Cardiac muscle cell (in vitro differentiated cells and primary cell): ENCODE results near the gene SP100. TPM values are rescaled to one million over a fixed set of nuclear protein-coding genes. Genes with fewer than 3 reads are reported as not detected.

Experiments used
- DNase-seq, 2 donors: peaks; one replicate each; pipeline versions ENCODE4 v3.0.0 to v3.0.0-alpha.2; 2010 to 2017; ENCODE audit warnings: low read depth in 1 of 2, low spot score in 1 of 2
- H3K27ac ChIP-seq: fragments of 200-600 bp; sonication (generic); 2 replicates; pipeline ENCODE4 v1.5.1; 2016
- H3K27me3 ChIP-seq: fragments of 200-600 bp; sonication (generic); 2 replicates; pipeline ENCODE4 v1.6.0; 2016; ENCODE audit warnings: control low read depth
- H3K36me3 ChIP-seq: fragments of 200-600 bp; sonication (generic); 2 replicates; pipeline ENCODE4 v1.5.1; 2016; ENCODE audit warnings: control low read depth
- H3K4me1 ChIP-seq: fragments of 200-600 bp; sonication (generic); 2 replicates; pipeline ENCODE4 v1.8.1; 2017; ENCODE audit warnings: low read depth, mild to moderate bottlenecking, mixed run types
- H3K4me3 ChIP-seq: fragments of 200-600 bp; sonication (generic); 2 replicates; pipeline ENCODE4 v1.5.1; 2016; ENCODE audit warnings: mild to moderate bottlenecking
- H3K9me3 ChIP-seq: fragments of 200-600 bp; sonication (generic); 2 replicates; pipeline ENCODE4 v1.5.1; 2017; ENCODE audit warnings: low read depth, mild to moderate bottlenecking, control low read depth
- CTCF ChIP-seq: IDR thresholded peaks from 2 replicates; pipeline ENCODE4 v1.5.1; 2012; ENCODE audit warnings: low read depth, mild to moderate bottlenecking, low read length
- polyA plus RNA-seq: library from polyadenylated mRNA; unstranded; fragments of >200 nt; fragmentation: Nextera tagmentation; extraction: Ambion mirVana; gene quantifications from 2 replicates; pipeline ENCODE4 v1.2.1, GENCODE V29; 2016
- total RNA-seq: library from RNA; depleted of rRNA; stranded (reverse); fragments of >200 nt; gene quantifications from 2 replicates; pipeline ENCODE4 v1.2.3, GENCODE V29; 2016

SP100 gene
- total and polyA plus RNA-seq, 2 experiments from 2014 or later = 2.0 TPM; not detected in 1

DNA sequence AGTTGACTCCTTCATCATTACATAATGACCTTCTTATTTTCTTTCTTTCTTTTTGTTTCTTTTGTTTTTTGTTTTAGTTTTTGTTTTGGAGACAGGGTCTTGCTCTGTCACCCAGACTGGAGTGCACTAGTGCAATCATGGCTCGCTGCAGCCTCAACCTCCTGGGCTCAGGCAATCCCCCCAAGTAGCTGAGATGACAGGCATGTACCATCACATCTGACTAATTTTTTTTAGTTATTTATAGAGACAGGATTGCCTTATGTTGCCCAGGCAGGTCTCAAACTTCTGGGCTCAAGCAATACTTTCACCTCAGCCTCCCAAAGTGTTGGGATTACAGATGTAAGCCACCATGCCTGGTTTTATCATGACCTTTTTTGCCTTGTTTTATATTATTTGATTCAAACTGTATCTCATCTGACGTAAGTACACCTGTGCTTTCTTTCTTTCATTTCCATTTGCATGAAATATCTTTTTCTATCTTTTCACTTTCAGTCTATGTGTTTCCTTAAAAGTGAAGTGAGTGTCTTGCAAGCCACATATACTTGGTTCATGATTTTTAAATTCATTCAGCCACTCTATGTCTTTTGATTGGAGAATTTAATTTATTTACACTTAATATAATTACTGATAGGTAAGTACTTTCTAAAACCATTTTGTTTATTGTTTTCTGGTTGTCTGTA, 39.1 kb downstream of the SP100 start:
- no peak overlapping the region for H3K4me3 ChIP-seq
- TF ChIP-seq CTCF = no peak
- H3K4me1 ChIP-seq = peaks cover 3% of the 10 kb centered on the region
- no peaks in the 10 kb centered on the region for H3K27me3 ChIP-seq
- no peaks in the 10 kb centered on the region for H3K9me3 ChIP-seq
- no peak overlapping the region for H3K27ac ChIP-seq
- no peaks in the 10 kb centered on the region for H3K36me3 ChIP-seq
- no peak for DNase-seq

DNA sequence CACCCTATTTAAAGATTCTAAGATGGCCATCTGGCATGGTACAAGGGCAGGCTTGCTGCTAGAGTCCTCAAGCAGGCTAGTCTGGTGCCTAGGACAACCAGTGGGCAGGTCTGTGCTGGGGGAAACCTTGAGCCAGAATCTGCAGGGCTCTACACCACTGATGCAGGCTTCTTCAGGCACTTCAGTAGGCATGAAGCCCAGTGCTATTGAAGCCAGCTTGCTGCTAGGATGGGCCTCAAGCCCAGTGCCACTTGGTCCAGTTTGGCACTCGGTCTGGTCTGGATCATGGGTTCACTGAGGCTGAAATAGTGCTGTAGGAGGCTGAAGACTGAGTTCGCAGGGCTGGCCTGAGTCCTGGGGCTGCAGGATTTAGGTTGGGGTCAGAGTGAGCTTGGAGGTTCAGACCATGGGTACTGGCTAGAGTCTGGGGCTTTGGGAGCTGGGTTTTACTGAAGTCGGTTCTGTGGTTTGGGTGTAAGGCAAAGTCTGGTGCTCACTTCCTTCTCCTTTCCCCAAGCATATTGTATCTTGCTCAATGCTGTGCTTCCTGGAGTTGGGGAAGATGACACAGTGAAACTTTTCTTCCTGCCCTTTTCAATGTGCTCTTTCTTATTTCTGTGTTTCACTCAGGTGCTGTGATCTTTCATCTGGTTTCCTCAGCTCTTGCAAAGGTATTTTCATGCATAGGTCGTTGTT, 41.2 kb downstream of the SP100 start:
- Histone ChIP-seq H3K9me3 (no peaks in the 10 kb centered on the region), H3K4me3 (no peak overlapping the region), H3K27ac (no peak overlapping the region), H3K27me3 (no peaks in the 10 kb centered on the region), H3K36me3 (no peaks in the 10 kb centered on the region), H3K4me1 (peaks cover 3% of the 10 kb centered on the region)
- DNase-seq = no peak
- TF ChIP-seq CTCF = no peak

DNA sequence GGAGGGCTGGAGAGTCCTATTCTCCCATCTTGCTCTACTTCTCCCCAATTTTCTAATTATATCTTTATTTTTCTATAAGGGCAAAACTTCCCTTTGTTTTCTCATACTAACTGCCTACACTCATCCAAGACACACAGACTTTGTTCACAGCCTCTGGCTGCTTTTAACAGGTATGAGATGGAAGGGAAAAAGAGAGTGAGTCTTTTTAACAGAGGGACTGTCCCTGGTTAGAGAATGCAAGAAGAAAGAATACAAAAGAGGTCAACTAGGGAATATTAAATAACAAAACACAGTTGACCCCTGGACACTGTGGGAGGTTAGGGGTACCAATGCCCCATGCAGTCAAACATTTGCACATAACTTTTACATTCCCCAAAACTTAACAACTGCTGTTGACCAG, 41.8 kb downstream of the SP100 start:
- H3K4me1 ChIP-seq = peaks cover 3% of the 10 kb centered on the region
- H3K9me3 ChIP-seq = no peaks in the 10 kb centered on the region
- no peaks in the 10 kb centered on the region for H3K27me3 ChIP-seq
- DNase-seq = no peak
- H3K27ac ChIP-seq = no peak overlapping the region
- TF ChIP-seq CTCF = no peak
- no peaks in the 10 kb centered on the region for H3K36me3 ChIP-seq
- no peak overlapping the region for H3K4me3 ChIP-seq

GRCh38 chr2:230459216-230459615, 43.2 kb downstream of the SP100 start:
- Histone ChIP-seq H3K36me3 (no peaks in the 10 kb centered on the region), H3K9me3 (no peaks in the 10 kb centered on the region), H3K4me1 (peaks cover 3% of the 10 kb centered on the region), H3K4me3 (no peak overlapping the region), H3K27me3 (no peaks in the 10 kb centered on the region), H3K27ac (no peak overlapping the region)
- no peak for DNase-seq
- TF ChIP-seq CTCF = no peak

DNA sequence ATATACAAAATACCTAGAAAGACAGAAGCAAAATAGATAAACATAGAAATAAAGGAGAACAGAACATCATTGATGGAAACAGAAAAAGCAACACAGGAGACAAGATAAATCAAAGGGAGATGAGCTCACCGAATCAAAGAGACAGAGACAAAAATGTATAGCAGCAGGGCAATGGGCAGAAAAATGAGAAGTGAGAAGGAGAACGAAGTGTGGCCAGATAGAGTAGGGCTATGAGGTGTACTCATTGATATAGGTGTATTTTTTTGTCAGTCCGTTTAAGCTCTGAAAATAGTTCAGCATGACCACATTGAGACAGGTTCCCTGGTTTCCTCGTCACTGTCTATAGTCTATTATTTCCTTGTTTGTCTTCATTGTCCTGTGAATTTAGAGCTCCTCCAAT, 55.1 kb downstream of the SP100 start:
- Histone ChIP-seq H3K4me1 (no peaks in the 10 kb centered on the region), H3K36me3 (no peaks in the 10 kb centered on the region), H3K27me3 (no peaks in the 10 kb centered on the region), H3K27ac (no peak overlapping the region), H3K4me3 (no peak overlapping the region), H3K9me3 (no peaks in the 10 kb centered on the region)
- no peak for DNase-seq
- TF ChIP-seq CTCF = no peak
